SH-SY5Y (cell line): ENCODE data around the gene NRGN.

Source experiments
- GATA2 ChIP-seq: IDR thresholded peaks from 2 replicates; pipeline ENCODE4 v1.6.1; 2011; ENCODE audit warnings: mild to moderate bottlenecking, low read depth, low read length
- GATA3 ChIP-seq: IDR thresholded peaks from 2 replicates; pipeline ENCODE4 v1.6.1; 2011; ENCODE audit warnings: low read depth, mild to moderate bottlenecking, low read length, moderate library complexity

GRCh38 chr11:124719534-124719933, 20.2 kb upstream of the NRGN start:
- TF ChIP-seq GATA3 (no peak), GATA2 (no peak)
